Osteoblast (primary cell): ENCODE data around the gene ABCG2. TPM values are rescaled to one million over a fixed set of nuclear protein-coding genes. Genes with fewer than 3 reads are reported as not detected.
A peak's percentile ranks its signal among the peaks of the same experiment; 100 is the strongest.

Experiments used
- DNase-seq: peaks from one replicate; pipeline ENCODE4 v3.0.0; 2011; ENCODE audit warnings: low spot score, mixed read lengths; ENCODE audit not compliant: insufficient read length; ENCODE audit errors: missing footprints
- H2AFZ ChIP-seq: 2 replicates; pipeline ENCODE4 v1.6.0; 2011; ENCODE audit warnings: mild to moderate bottlenecking, low read length
- H3K27ac ChIP-seq: 2 replicates; pipeline ENCODE4 v1.5.1; 2011; ENCODE audit warnings: mild to moderate bottlenecking, low read depth, low read length, moderate library complexity
- H3K27me3 ChIP-seq: 2 replicates; pipeline ENCODE4 v1.6.0; 2012; ENCODE audit warnings: mild to moderate bottlenecking, control low read depth, inconsistent platforms, low read length, moderate library complexity; ENCODE audit not compliant: insufficient read depth
- H3K36me3 ChIP-seq: 2 replicates; pipeline ENCODE4 v1.5.1; 2011; ENCODE audit warnings: mild to moderate bottlenecking, low read length, control low read depth, moderate library complexity; ENCODE audit not compliant: insufficient read depth
- H3K4me1 ChIP-seq: 2 replicates; pipeline ENCODE4 v1.5.1; 2011; ENCODE audit warnings: mild to moderate bottlenecking, low read length, control low read depth, moderate library complexity; ENCODE audit not compliant: insufficient read depth
- H3K4me2 ChIP-seq: 2 replicates; pipeline ENCODE4 v1.6.0; 2011; ENCODE audit warnings: mild to moderate bottlenecking, low read length; ENCODE audit not compliant: insufficient read depth
- H3K4me3 ChIP-seq: fragments of 200-600 bp; sonication (generic); 3 replicates; pipeline ENCODE4 v1.5.1; 2012; ENCODE audit warnings: mild to moderate bottlenecking, low read length, inconsistent platforms; ENCODE audit not compliant: insufficient read depth
- H3K79me2 ChIP-seq: 2 replicates; pipeline ENCODE4 v1.6.0; 2012; ENCODE audit warnings: mild to moderate bottlenecking, low read length, control low read depth, inconsistent platforms; ENCODE audit not compliant: insufficient read depth
- H3K9me3 ChIP-seq: 2 replicates; pipeline ENCODE4 v1.5.1; 2011; ENCODE audit warnings: low read depth, low read length, control low read depth
- H4K20me1 ChIP-seq: 2 replicates; pipeline ENCODE4 v1.6.0; 2012; ENCODE audit warnings: mild to moderate bottlenecking, low read length, control low read depth; ENCODE audit not compliant: insufficient read depth
- total RNA-seq: library from RNA; depleted of rRNA; stranded (reverse); fragments of >200 nt; gene quantifications from 2 replicates; pipeline ENCODE4 v1.2.3, GENCODE V29; 2012
- TF ChIP-seq, protein P1 (sequence below): IDR thresholded peaks from 2 replicates; pipeline ENCODE4 v1.5.1; 2011; ENCODE audit warnings: mild to moderate bottlenecking, low read depth, low read length, moderate library complexity; ENCODE audit errors: extremely low read depth

Gene ABCG2
- total RNA-seq, 1 donor: 0.36 TPM

DNA sequence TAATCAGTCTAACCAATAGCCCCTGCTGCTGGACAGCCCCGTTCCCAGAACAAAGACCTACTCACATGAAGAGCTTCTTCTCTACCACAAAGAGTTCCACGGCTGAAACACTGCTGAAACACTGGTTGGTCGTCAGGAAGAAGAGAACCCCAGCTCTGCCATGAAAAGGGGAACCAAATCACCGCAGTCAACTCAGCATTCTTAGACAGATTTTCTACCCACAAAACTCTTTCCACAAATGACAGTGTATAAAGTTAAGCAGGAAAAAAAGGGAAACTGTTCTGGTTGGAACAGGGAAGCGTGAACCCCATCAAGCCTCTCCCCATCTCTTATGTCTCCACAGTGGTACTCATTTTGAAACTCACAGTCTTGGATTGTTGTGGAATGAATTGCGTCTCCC, 57.3 kb downstream of the ABCG2 start:
- H3K79me2 ChIP-seq: no peaks in the 10 kb centered on the region

DNA sequence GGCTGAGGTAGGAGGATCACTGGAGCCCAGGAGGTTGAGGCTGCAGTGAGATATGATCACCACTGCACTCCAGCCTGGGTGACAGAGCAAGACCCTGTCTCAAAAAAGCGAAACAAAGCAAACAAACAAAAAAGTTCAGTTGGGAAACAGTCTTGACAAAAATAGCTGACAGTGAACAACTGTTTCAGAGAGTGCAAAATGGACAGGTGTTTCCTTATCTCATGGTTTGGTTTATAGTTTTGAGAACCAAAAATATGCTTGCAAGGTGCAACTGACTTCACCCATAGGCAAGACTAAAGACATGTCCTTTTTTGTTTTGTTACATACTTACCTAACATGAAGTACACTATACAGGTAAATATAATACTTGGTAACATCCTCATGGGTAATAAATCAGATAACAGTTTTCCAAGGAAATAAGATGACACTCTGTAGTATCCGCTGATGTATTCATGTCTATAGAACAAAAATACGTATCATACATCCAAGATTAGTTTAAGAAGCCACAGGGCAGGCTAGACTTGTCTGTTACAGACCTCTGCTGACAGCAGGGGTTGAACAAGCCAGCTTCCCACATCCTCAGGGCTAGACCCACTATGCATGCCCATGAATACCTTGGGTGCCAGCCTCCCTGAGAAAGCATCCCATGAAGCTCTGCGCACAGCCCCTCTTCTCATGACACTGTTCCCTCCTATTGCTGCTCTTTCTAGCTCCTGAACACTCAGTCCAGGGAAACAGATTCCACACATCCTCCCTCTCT, 59.3 kb downstream of the ABCG2 start:
- H3K9me3 ChIP-seq: no peaks in the 10 kb centered on the region
- DNase-seq: no peak
- no peaks in the 10 kb centered on the region for H3K36me3 ChIP-seq
- H4K20me1 ChIP-seq: no peaks in the 10 kb centered on the region
- H3K4me3 ChIP-seq: no peak overlapping the region
- TF ChIP-seq, protein P1, sequence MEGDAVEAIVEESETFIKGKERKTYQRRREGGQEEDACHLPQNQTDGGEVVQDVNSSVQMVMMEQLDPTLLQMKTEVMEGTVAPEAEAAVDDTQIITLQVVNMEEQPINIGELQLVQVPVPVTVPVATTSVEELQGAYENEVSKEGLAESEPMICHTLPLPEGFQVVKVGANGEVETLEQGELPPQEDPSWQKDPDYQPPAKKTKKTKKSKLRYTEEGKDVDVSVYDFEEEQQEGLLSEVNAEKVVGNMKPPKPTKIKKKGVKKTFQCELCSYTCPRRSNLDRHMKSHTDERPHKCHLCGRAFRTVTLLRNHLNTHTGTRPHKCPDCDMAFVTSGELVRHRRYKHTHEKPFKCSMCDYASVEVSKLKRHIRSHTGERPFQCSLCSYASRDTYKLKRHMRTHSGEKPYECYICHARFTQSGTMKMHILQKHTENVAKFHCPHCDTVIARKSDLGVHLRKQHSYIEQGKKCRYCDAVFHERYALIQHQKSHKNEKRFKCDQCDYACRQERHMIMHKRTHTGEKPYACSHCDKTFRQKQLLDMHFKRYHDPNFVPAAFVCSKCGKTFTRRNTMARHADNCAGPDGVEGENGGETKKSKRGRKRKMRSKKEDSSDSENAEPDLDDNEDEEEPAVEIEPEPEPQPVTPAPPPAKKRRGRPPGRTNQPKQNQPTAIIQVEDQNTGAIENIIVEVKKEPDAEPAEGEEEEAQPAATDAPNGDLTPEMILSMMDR: no peak
- H3K4me1 ChIP-seq: no peaks in the 10 kb centered on the region
- H3K79me2 ChIP-seq: no peaks in the 10 kb centered on the region
- no peak overlapping the region for H3K27ac ChIP-seq
- H3K27me3 ChIP-seq: no peaks in the 10 kb centered on the region
- H2AFZ ChIP-seq: no peak overlapping the region
- no peak overlapping the region for H3K4me2 ChIP-seq

More for the DNA sequence above, 57.3 kb downstream of the ABCG2 start:
- TF ChIP-seq, protein P1: no peak
- H3K36me3 ChIP-seq: no peaks in the 10 kb centered on the region
- no peaks in the 10 kb centered on the region for H3K9me3 ChIP-seq
- no peak overlapping the region for H3K27ac ChIP-seq
- no peaks in the 10 kb centered on the region for H4K20me1 ChIP-seq
- no peak overlapping the region for H3K4me2 ChIP-seq
- no peak overlapping the region for H2AFZ ChIP-seq
- H3K27me3 ChIP-seq: no peaks in the 10 kb centered on the region
- no peak overlapping the region for H3K4me3 ChIP-seq
- no peak for DNase-seq
- H3K4me1 ChIP-seq: peaks cover 15% of the 10 kb centered on the region

DNA sequence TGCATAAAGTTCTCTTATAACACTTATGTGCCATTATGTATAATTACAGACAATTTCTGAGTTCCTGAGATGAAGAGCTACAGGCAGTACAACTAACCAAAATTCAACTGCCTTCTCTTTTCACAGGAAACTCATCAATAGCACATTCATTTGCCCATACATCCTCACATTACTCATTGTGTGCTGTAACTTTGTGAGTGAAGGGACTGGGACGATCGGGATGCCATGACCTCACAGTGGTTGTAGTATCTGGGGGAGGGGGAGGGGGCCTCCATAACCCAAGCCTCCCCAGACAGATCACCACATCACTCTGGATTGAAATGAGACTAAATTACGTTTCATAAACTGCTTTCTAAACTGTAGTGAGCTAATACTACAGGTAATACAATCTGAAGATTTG, 60.7 kb downstream of the ABCG2 start:
- TF ChIP-seq, protein P1: no peak
- no peaks in the 10 kb centered on the region for H3K4me1 ChIP-seq
- no peaks in the 10 kb centered on the region for H3K27me3 ChIP-seq
- no peaks in the 10 kb centered on the region for H3K36me3 ChIP-seq
- no peak overlapping the region for H3K4me3 ChIP-seq
- no peak overlapping the region for H3K27ac ChIP-seq
- H3K4me2 ChIP-seq: no peak overlapping the region
- no peaks in the 10 kb centered on the region for H3K9me3 ChIP-seq
- H2AFZ ChIP-seq: peak overlapping the region; percentile 27
- H3K79me2 ChIP-seq: no peaks in the 10 kb centered on the region
- no peaks in the 10 kb centered on the region for H4K20me1 ChIP-seq
- DNase-seq: no peak

DNA sequence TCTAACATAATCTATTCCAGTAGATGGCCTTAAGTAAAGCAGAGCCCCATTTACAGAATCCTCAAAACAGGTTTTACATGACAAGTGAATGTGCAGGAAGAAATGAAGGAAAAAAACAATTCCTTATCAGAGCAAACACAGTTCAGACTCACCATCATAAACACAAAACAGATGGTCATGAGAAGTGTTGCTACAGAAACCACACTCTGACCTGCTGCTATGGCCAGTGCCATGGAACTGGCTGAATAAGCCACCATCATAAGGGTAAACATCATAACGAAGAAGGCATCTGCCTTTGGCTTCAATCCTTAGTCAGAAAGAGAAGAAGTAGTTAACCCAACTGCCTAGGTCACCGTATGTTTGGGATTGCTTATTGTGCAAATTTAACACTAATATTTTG, 61.1 kb downstream of the ABCG2 start:
- H3K4me2 ChIP-seq: no peak overlapping the region
- H3K4me3 ChIP-seq: no peak overlapping the region
- H3K4me1 ChIP-seq: no peaks in the 10 kb centered on the region
- H3K27ac ChIP-seq: no peak overlapping the region
- TF ChIP-seq, protein P1: no peak
- H4K20me1 ChIP-seq: no peaks in the 10 kb centered on the region
- no peak for DNase-seq
- no peaks in the 10 kb centered on the region for H3K79me2 ChIP-seq
- no peaks in the 10 kb centered on the region for H3K27me3 ChIP-seq
- peak overlapping the region; percentile 10 for H2AFZ ChIP-seq
- no peaks in the 10 kb centered on the region for H3K36me3 ChIP-seq
- no peaks in the 10 kb centered on the region for H3K9me3 ChIP-seq
